DMS79 treated with DMSO at 0.1 percent for 48 hours (cell line): ENCODE data around the gene PRRC2B.
"Not testable (repeated sequence)": the region's sequence is repeated elsewhere in the genome, so short reads cannot be mapped to it uniquely, and the experiment has no call there.

Source experiments
- DNase-seq: peaks from one replicate; lab custom pipeline; 2025; lab: John Stamatoyannopoulos, UW

The PRRC2B gene

DNA sequence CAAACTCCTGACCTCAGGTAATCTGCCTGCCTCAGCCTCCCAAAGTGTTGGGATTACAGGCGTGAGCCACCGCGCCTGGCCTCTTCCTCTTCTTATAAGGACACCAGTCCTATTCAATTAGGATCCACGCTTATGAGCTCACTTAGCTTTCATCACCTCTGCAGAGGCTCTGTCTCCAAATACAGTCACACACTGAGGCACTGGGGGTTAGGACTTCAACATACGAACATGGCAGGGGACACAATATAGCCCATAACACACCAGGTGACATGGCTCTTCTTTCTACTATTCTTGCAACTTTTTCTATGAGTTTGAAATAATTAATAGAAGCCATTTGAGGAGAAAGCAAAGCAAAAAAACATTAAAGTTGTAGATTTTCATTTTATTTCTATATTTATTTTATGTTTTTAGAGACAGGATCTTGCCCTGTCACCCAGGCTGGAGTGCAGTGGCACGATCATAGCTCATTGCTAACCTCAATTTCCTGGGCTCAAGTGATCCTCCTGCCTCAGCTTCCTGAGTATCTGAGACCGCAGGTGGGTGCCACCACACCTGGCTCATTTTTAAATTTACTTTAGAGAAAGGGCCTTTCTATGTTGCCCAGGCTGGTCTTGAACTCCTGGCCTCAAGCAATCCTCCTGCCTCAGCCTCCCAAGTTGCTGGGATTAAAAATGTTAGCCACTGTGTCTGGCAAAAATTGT lies 145.5 kb downstream of the PRRC2B start:
- no peak for DNase-seq

DNA sequence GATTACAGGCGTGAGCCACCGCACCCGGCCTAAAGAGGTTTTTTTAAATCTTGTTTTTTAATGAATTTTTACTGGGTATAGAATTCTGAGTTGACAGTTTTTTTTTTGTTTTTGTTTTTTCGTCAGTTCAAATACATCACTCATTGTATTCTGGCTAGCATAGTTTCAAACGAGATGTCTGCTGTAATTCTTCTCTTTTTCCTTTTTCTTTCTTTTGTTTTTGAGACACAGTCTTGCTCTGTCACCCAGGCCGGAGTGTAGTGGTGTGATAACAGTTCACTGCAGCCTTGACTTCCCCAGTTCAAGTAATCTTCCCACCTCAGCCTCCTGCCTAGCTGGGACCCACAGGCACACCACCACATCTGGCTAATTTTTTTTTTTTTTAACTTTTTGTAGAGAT lies 149.3 kb downstream of the PRRC2B start:
- no peak for DNase-seq

GRCh38 chr9:131545003-131545785 lies 151.3 kb downstream of the PRRC2B start, which contains the start of gene PRRT1B:
TSS of gene PRRT1B (plus strand) at chr9:131545523. CDS start at chr9:131545616, 93 bp downstream.
- DNase-seq, result no peak

DNA sequence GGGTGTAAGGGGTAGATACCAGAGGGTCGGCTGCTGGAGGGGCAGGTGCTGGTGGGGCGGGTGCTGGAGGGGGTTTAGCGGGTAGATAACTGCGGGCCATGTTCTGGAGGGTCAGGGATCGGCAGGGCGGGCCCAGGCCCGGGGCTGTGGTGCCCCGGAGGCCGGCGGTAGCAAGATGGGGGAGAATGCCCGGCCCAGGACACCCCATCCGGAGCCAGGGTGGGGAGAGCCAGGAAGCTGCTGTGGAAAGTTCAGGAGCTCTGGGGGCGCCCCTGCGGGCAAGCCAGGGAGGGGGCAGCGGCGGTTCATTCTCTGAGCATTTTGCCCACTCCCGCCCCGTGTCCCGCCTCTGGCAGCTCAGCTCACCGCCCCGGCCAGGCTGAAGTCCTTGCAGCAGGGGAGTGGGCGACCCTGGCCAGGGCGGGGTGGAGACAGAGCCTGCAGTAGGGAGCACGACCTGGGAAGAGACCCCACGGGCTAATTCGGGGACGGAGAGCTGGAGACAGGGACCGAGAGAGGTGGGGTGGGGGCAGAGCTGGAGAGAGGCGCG lies 152.0 kb downstream of the PRRC2B start:
- DNase-seq, result no peak

DNA sequence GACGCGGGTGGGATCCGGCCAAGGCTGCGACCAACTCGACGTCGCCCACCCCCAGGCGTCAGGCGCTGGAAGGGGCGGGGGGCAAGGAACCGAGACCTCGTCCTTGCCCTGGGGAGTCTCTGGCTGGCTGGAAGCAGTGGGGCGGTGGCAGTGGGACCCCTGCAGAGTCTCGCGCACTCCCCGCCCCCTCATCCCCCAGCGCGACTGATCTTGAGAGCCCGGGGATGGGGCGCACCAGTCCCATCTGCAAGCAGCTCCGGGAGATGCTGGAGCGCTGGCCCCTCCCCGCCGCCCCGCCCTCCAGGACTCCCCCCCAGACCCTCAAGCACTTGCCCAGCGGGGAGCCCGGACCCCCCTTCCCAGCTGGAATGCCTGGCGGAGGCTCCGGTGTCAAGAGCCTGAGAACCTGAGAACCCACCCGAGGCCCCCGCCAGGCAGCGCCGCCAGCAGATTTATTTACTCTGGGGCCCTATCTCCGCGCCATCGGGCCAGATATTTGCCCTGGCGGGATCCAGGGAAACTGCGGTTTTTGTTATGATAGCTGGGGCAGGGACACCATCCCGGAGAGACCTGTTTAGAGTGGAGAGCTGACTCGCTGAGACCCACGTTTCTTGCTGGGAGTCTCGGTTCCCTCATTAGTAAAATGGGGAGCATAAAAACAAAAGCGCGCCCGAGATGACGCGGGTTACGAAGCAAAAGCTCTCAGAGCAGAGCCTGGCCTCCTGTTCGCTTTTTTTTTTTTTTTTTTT lies 152.6 kb downstream of the PRRC2B start:
- peak; percentile 52 for DNase-seq

GRCh38 chr9:131549186-131549585 lies 155.3 kb downstream of the PRRC2B start:
- DNase-seq, result not testable (repeated sequence)
